Measurements from ENCODE around the gene SERPINB12. TPM values are rescaled to one million over a fixed set of nuclear protein-coding genes. Genes with fewer than 3 reads are reported as not detected.
A peak's percentile ranks its signal among the peaks of the same experiment; 100 is the strongest.

SERPINB12 gene
- total RNA-seq, 1 experiment from 2014 or later = not detected

DNA sequence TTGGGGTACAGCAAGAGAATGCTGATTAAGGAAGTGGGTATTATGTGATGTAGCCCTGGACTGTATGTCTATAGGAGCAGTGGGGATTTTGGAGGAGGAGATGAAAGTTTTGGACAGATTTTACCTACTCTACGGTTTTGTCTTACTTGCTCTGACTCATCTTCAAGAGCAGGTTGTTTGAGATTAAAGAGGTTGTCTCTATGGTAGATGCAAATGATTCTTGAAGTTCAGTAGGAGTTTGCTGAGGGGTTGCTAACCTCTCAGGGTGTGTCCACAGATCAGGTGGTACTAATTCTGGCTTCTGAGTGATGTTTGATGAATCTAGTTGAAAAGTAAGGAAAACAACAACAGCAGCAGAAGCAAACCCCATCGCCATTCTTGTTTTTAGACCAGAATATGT is 9.7 kb upstream of the SERPINB12 start:
- Histone ChIP-seq H3K79me2 (ENCODE audit: low read depth) (no peaks in the 10 kb centered on the region), H3K9me2 (ENCODE audit: insufficient read depth) (no peaks in the 10 kb centered on the region), H3K27me3 (ENCODE audit: insufficient read depth, low read depth) (no peaks in the 10 kb centered on the region), H3K36me3 (ENCODE audit: low read depth) (no peaks in the 10 kb centered on the region), H4K20me1 (ENCODE audit: insufficient read depth) (no peaks in the 10 kb centered on the region), H3K27ac (no peak overlapping the region), H3K4me1 (replicated peaks; ENCODE audit: insufficient read depth) (no peaks in the 10 kb centered on the region), H2AFZ (no peak overlapping the region), H3K4me2 (no peak overlapping the region), H3K4me3 (no peak overlapping the region), H3F3A (ENCODE audit: insufficient read depth, low read depth) (no peaks in the 10 kb centered on the region), H3K9me3 (ENCODE audit: insufficient read depth, low read depth) (no peaks in the 10 kb centered on the region)
- CTCF ChIA-PET = no interaction called here
- intact Hi-C loops (cut with micrococcal nuclease; ENCODE audit: unreplicated experiment) = no loop called here
- BruUV-seq (replicated peaks) = no TSS peak
- DNase-seq = no peak
- POLR2A ChIA-PET (ENCODE audit: unreplicated experiment) = no interaction called here
- TF ChIP-seq EZH2 (IDR thresholded peaks at IDR 0.05; ENCODE audit: low read depth) = no peak
- TF ChIP-seq, protein P1, sequence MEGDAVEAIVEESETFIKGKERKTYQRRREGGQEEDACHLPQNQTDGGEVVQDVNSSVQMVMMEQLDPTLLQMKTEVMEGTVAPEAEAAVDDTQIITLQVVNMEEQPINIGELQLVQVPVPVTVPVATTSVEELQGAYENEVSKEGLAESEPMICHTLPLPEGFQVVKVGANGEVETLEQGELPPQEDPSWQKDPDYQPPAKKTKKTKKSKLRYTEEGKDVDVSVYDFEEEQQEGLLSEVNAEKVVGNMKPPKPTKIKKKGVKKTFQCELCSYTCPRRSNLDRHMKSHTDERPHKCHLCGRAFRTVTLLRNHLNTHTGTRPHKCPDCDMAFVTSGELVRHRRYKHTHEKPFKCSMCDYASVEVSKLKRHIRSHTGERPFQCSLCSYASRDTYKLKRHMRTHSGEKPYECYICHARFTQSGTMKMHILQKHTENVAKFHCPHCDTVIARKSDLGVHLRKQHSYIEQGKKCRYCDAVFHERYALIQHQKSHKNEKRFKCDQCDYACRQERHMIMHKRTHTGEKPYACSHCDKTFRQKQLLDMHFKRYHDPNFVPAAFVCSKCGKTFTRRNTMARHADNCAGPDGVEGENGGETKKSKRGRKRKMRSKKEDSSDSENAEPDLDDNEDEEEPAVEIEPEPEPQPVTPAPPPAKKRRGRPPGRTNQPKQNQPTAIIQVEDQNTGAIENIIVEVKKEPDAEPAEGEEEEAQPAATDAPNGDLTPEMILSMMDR (conservative IDR thresholded peaks at IDR 0.05) = no peak

DNA sequence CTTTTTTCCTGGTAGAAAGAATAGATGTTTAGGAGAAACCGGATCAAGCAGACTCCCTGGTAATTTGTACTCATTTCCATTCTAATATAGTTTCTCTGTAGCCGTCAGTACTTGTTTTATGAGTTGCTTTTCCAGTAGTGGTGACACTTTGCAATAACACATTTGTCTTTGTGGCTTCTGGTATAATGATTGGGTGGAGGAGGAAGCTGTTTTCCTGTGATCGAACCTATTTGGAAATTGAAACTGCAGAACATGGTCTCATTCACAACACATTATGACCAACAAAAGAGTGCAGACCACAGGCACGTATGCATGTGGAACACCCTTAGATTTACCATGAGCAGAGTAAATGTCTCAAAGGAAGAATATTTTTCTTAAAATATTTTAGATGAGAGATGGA is 7.6 kb upstream of the SERPINB12 start:
- ChIA-PET POLR2A (ENCODE audit: unreplicated experiment) (no interaction called here), CTCF (no interaction called here)
- Histone ChIP-seq H3K36me3 (ENCODE audit: low read depth) (no peaks in the 10 kb centered on the region), H3K9me3 (ENCODE audit: insufficient read depth, low read depth) (no peaks in the 10 kb centered on the region), H3K27me3 (ENCODE audit: insufficient read depth, low read depth) (no peaks in the 10 kb centered on the region), H3K4me1 (replicated peaks; ENCODE audit: insufficient read depth) (no peaks in the 10 kb centered on the region), H3K4me3 (no peak overlapping the region), H3K4me2 (no peak overlapping the region), H3K79me2 (ENCODE audit: low read depth) (no peaks in the 10 kb centered on the region), H3K27ac (no peak overlapping the region), H2AFZ (no peak overlapping the region), H4K20me1 (ENCODE audit: insufficient read depth) (no peaks in the 10 kb centered on the region), H3F3A (ENCODE audit: insufficient read depth, low read depth) (no peaks in the 10 kb centered on the region), H3K9me2 (ENCODE audit: insufficient read depth) (no peaks in the 10 kb centered on the region)
- intact Hi-C loops (cut with micrococcal nuclease; ENCODE audit: unreplicated experiment) = no loop called here
- TF ChIP-seq, protein P1 (conservative IDR thresholded peaks at IDR 0.05) = no peak
- TF ChIP-seq EZH2 (IDR thresholded peaks at IDR 0.05; ENCODE audit: low read depth) = no peak
- DNase-seq = no peak
- BruUV-seq (replicated peaks) = no TSS peak

DNA sequence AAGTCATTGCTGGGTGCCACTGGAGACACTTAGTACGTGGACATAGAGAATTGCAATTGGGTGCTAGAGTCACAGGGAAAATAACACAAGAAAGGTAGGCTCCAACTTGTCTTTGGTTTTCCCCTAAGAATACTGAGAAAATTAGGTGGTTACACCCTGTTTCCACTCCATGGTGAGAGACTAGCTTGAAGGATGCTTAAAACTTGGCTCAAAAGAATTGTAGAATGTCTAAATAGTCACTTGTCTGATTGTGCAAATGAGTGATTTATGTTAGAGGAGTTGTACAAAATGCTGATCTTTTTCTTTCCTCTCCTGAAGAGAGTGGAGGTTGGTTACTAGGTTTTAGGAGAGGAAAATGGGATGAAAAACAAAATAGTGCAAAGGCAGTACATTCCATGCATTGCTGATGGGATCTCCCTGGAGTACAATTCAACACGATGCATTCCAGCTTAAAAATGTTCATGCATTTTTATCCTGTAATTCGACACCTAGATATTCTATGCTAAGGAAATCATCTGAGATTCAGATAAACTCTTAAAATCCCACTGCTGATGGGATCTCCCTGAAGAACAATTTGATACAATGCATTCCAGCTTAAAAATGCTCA is 2.2 kb upstream of the SERPINB12 start:
- Histone ChIP-seq H3F3A (ENCODE audit: insufficient read depth, low read depth) (no peaks in the 10 kb centered on the region), H3K4me1 (replicated peaks; ENCODE audit: insufficient read depth) (peaks cover 8% of the 10 kb centered on the region; the same call in 1 of the 2 replicates), H3K4me3 (no peak overlapping the region), H2AFZ (no peak overlapping the region), H3K36me3 (ENCODE audit: low read depth) (no peaks in the 10 kb centered on the region), H4K20me1 (ENCODE audit: insufficient read depth) (no peaks in the 10 kb centered on the region), H3K79me2 (ENCODE audit: low read depth) (no peaks in the 10 kb centered on the region), H3K9me3 (ENCODE audit: insufficient read depth, low read depth) (no peaks in the 10 kb centered on the region), H3K27me3 (ENCODE audit: insufficient read depth, low read depth) (no peaks in the 10 kb centered on the region), H3K9me2 (ENCODE audit: insufficient read depth) (no peaks in the 10 kb centered on the region), H3K27ac (no peak overlapping the region), H3K4me2 (peak overlapping the region; percentile 17; the same call in 1 of the 2 replicates)
- intact Hi-C loops (cut with micrococcal nuclease; ENCODE audit: unreplicated experiment) = no loop called here
- TF ChIP-seq EZH2 (IDR thresholded peaks at IDR 0.05; ENCODE audit: low read depth) = no peak
- TF ChIP-seq, protein P1 (conservative IDR thresholded peaks at IDR 0.05) = no peak
- peak in 1 of 2 experiments; percentile 40 for DNase-seq
- ChIA-PET CTCF (interaction anchor here (0.5 to 0.6 kb wide), 2 partner anchors 26 to 336 kb away, joined by 3 to 11 read pairs; no protein-coding TSS in a partner anchor), POLR2A (ENCODE audit: unreplicated experiment) (interaction anchor here (0.7 kb wide), 1 partner anchor 547 kb away, joined by 8 read pairs; no protein-coding TSS in a partner anchor)
- no TSS peak for BruUV-seq (replicated peaks)

All from PC-9 (cell line).